Esophagus muscularis mucosa (tissue), 4 donors: Measurements from ENCODE around the gene FEV.

Source experiments
- EP300 ChIP-seq: sonication (generic); formaldehyde crosslinking; IDR thresholded peaks from one replicate; pipeline ENCODE4 v1.6.1; 2017; ENCODE audit warnings: antibody characterized with exemption
- POLR2A ChIP-seq: fragments of 450-650 bp; IDR thresholded peaks from one replicate; pipeline ENCODE4 v1.6.1; 2017; ENCODE audit warnings: antibody characterized with exemption, moderate library complexity, mild to moderate bottlenecking, low read depth
- POLR2AphosphoS5 ChIP-seq, 2 donors: sonication (generic); formaldehyde crosslinking; IDR thresholded peaks; one replicate each; pipeline ENCODE4 v1.6.1; 2017; ENCODE audit warnings: antibody characterized with exemption in 2 of 2
- TF ChIP-seq, protein P1 (sequence below), 3 experiments: fragments of 200-600 bp in 2 of 3; fragments of 450-650 bp in 1 of 3; sonication (generic) in 2 of 3; IDR thresholded peaks; one replicate each; pipeline ENCODE4 v1.5.1; 2017 to 2019; ENCODE audit warnings: antibody characterized with exemption in 3 of 3, mild to moderate bottlenecking in 2 of 3, moderate library complexity in 1 of 3

DNA sequence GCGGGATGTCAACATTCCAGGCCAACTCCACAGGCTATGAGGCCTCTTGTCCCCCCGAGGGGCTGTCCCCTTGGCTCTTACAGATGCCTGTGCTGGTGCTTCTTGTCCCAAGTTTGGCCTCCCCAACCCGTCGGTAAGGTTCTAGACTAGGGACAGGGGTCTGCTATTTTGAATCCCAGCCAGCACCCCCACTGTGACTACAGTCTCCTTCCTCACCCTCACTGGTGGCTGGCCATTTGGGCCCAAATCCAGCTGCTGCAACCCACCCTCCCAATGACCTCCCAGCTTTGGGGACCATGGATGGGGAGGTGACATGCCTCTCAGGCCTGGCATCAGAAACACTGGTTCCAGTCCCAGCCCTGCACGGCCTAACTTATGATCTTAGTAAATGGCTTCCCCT, 37.6 kb upstream of the FEV start:
- TF ChIP-seq POLR2A: no peak
- TF ChIP-seq, protein P1, sequence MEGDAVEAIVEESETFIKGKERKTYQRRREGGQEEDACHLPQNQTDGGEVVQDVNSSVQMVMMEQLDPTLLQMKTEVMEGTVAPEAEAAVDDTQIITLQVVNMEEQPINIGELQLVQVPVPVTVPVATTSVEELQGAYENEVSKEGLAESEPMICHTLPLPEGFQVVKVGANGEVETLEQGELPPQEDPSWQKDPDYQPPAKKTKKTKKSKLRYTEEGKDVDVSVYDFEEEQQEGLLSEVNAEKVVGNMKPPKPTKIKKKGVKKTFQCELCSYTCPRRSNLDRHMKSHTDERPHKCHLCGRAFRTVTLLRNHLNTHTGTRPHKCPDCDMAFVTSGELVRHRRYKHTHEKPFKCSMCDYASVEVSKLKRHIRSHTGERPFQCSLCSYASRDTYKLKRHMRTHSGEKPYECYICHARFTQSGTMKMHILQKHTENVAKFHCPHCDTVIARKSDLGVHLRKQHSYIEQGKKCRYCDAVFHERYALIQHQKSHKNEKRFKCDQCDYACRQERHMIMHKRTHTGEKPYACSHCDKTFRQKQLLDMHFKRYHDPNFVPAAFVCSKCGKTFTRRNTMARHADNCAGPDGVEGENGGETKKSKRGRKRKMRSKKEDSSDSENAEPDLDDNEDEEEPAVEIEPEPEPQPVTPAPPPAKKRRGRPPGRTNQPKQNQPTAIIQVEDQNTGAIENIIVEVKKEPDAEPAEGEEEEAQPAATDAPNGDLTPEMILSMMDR (IDR thresholded peaks at IDR 0.05): no peak
- TF ChIP-seq POLR2AphosphoS5 (IDR thresholded peaks at IDR 0.05): no peak
- no peak for TF ChIP-seq EP300
